H9 (cell line): ENCODE data around the gene LRRC7. TPM values are rescaled to one million over a fixed set of nuclear protein-coding genes. Genes with fewer than 3 reads are reported as not detected.

Experiments used
- DNase-seq: peaks from one replicate; pipeline ENCODE4 v3.0.0-alpha.2; 2017
- H2AFZ ChIP-seq: one replicate; pipeline ENCODE4 v1.6.1; 2013; ENCODE audit warnings: mild to moderate bottlenecking, low read length, control low read depth, moderate library complexity
- H2AK5ac ChIP-seq: 2 replicates; pipeline ENCODE4 v1.6.1; 2013; ENCODE audit warnings: low read length, control low read depth, mixed read lengths; ENCODE audit not compliant: insufficient read length
- H2BK120ac ChIP-seq: one replicate; pipeline ENCODE4 v1.6.1; 2013; ENCODE audit warnings: low read depth, mild to moderate bottlenecking, low read length, control low read depth, inconsistent platforms; ENCODE audit not compliant: poor library complexity, severe bottlenecking
- H2BK12ac ChIP-seq: 2 replicates; pipeline ENCODE4 v1.6.1; 2013; ENCODE audit warnings: low read length, control low read depth, mixed read lengths, low read depth; ENCODE audit not compliant: insufficient read length
- H2BK15ac ChIP-seq: 2 replicates; pipeline ENCODE4 v1.6.1; 2013; ENCODE audit warnings: low read depth, low read length, control low read depth
- H2BK20ac ChIP-seq: one replicate; pipeline ENCODE4 v1.6.1; 2013; ENCODE audit warnings: low read depth, mild to moderate bottlenecking, low read length, control low read depth, inconsistent platforms; ENCODE audit not compliant: poor library complexity, severe bottlenecking
- H2BK5ac ChIP-seq: 2 replicates; pipeline ENCODE4 v1.6.1; 2013; ENCODE audit warnings: low read length, control low read depth, mixed read lengths; ENCODE audit not compliant: insufficient read length
- H3K14ac ChIP-seq: 2 replicates; pipeline ENCODE4 v1.6.1; 2013; ENCODE audit warnings: low read length, control low read depth; ENCODE audit not compliant: insufficient read depth
- H3K18ac ChIP-seq: 2 replicates; pipeline ENCODE4 v1.6.1; 2013; ENCODE audit warnings: low read depth, mild to moderate bottlenecking, mixed read lengths, low read length, control low read depth; ENCODE audit not compliant: insufficient read length
- H3K23ac ChIP-seq: 2 replicates; pipeline ENCODE4 v1.6.1; 2013; ENCODE audit warnings: low read length, control low read depth, mixed read lengths, low read depth; ENCODE audit not compliant: insufficient read length
- H3K23me2 ChIP-seq: 2 replicates; pipeline ENCODE4 v1.6.1; 2013; ENCODE audit warnings: low read depth, mild to moderate bottlenecking, mixed read lengths, low read length, control low read depth; ENCODE audit not compliant: insufficient read length, poor library complexity, severe bottlenecking
- H3K27ac ChIP-seq: 2 replicates; pipeline ENCODE4 v1.5.1; 2013; ENCODE audit warnings: low read length, control low read depth, mixed read lengths, low read depth; ENCODE audit not compliant: insufficient read length
- H3K27me3 ChIP-seq: 2 replicates; pipeline ENCODE4 v1.6.1; 2013; ENCODE audit warnings: low read length, control low read depth, inconsistent platforms; ENCODE audit not compliant: insufficient read depth
- H3K4ac ChIP-seq: 2 replicates; pipeline ENCODE4 v1.6.1; 2013; ENCODE audit warnings: low read depth, mild to moderate bottlenecking, control low read depth, inconsistent platforms, low read length, moderate library complexity
- H3K4me1 ChIP-seq: 2 replicates; pipeline ENCODE4 v1.6.1; 2013; ENCODE audit warnings: low read length, control low read depth, inconsistent platforms; ENCODE audit not compliant: insufficient read depth
- H3K4me2 ChIP-seq: 2 replicates; pipeline ENCODE4 v1.6.1; 2013; ENCODE audit warnings: low read length, control low read depth, mixed read lengths; ENCODE audit not compliant: insufficient read length, insufficient read depth
- H3K56ac ChIP-seq: 2 replicates; pipeline ENCODE4 v1.6.1; 2013; ENCODE audit warnings: low read depth, mild to moderate bottlenecking, mixed read lengths, low read length, control low read depth; ENCODE audit not compliant: insufficient read length
- H3K79me1 ChIP-seq: 2 replicates; pipeline ENCODE4 v1.6.1; 2013; ENCODE audit warnings: low read depth, mild to moderate bottlenecking, moderate library complexity, low read length, control low read depth, inconsistent platforms; ENCODE audit not compliant: insufficient read depth, poor library complexity, severe bottlenecking
- H3K79me2 ChIP-seq: 2 replicates; pipeline ENCODE4 v1.6.1; 2013; ENCODE audit warnings: low read length, control low read depth, inconsistent platforms; ENCODE audit not compliant: insufficient read depth
- H3K9ac ChIP-seq: 2 replicates; pipeline ENCODE4 v1.6.1; 2013; ENCODE audit warnings: low read length, control low read depth, mixed read lengths; ENCODE audit not compliant: insufficient read length; ENCODE audit errors: extremely low read depth
- H3K9me3 ChIP-seq: one replicate; pipeline ENCODE4 v1.6.1; 2013; ENCODE audit warnings: low read depth, low read length, inconsistent platforms; ENCODE audit not compliant: control insufficient read depth
- H3T11ph ChIP-seq: one replicate; pipeline ENCODE4 v1.6.1; 2013; ENCODE audit warnings: mild to moderate bottlenecking, low read length, control low read depth, inconsistent platforms
- H4K20me1 ChIP-seq: one replicate; pipeline ENCODE4 v1.6.1; 2013; ENCODE audit not compliant: control insufficient read depth, insufficient read length, insufficient read depth
- H4K5ac ChIP-seq: 2 replicates; pipeline ENCODE4 v1.6.1; 2013; ENCODE audit warnings: low read depth, mild to moderate bottlenecking, mixed read lengths, low read length, control low read depth; ENCODE audit not compliant: insufficient read length
- H4K8ac ChIP-seq: replicated peaks from 2 replicates; pipeline ENCODE4 v1.6.1; 2013; ENCODE audit warnings: low read length, control low read depth, mixed read lengths, low read depth; ENCODE audit not compliant: insufficient read length
- H4K91ac ChIP-seq: 2 replicates; pipeline ENCODE4 v1.6.1; 2013; ENCODE audit warnings: low read depth, mild to moderate bottlenecking, moderate library complexity, mixed read lengths, low read length, control low read depth; ENCODE audit not compliant: insufficient read length
- H3K27ac Mint-ChIP-seq, 3 experiments: 2 replicates in 2 of 3; 3 replicates in 1 of 3; pipeline ENCODE4 v1.8.0; 2020 to 2021; ENCODE audit warnings: mixed read lengths in 3 of 3, mild to moderate bottlenecking in 1 of 3, moderate library complexity in 1 of 3
- H3K27me3 Mint-ChIP-seq: 2 replicates; pipeline ENCODE4 v1.8.0; 2021; ENCODE audit warnings: low read depth, mild to moderate bottlenecking, moderate library complexity, mixed read lengths
- H3K36me3 Mint-ChIP-seq, 3 experiments: 2 replicates in 2 of 3; 3 replicates in 1 of 3; pipeline ENCODE4 v1.8.0; 2020 to 2021; ENCODE audit warnings: low read depth in 3 of 3, mixed read lengths in 3 of 3; ENCODE audit not compliant: insufficient read depth in 1 of 3
- H3K4me1 Mint-ChIP-seq, 2 experiments: 2 replicates each; pipeline ENCODE4 v1.8.0; 2020; ENCODE audit warnings: mixed read lengths in 2 of 2
- H3K4me3 Mint-ChIP-seq, 2 experiments: 2 replicates in 1 of 2; 3 replicates in 1 of 2; pipeline ENCODE4 v1.8.0; 2020 to 2021; ENCODE audit warnings: mild to moderate bottlenecking in 2 of 2, mixed read lengths in 2 of 2, moderate library complexity in 1 of 2
- H3K9me3 Mint-ChIP-seq, 2 experiments: 2 replicates in 1 of 2; 3 replicates in 1 of 2; pipeline ENCODE4 v1.8.0; 2020; ENCODE audit warnings: mild to moderate bottlenecking in 2 of 2, mixed read lengths in 2 of 2, moderate library complexity in 1 of 2
- total RNA-seq: library from RNA; stranded (reverse); gene quantifications from 2 replicates; pipeline ENCODE4 v1.2.1, GENCODE V29; 2021
- TF ChIP-seq, protein P1 (sequence below): fragments of 200-600 bp; sonication (generic); conservative IDR thresholded peaks from 3 replicates; pipeline ENCODE4 v1.8.0; 2021; ENCODE audit warnings: antibody characterized with exemption, mild to moderate bottlenecking

Gene LRRC7
- total RNA-seq, 1 experiment from 2014 or later: not detected

GRCh38 chr1:69643266-69643665 is 75.5 kb downstream of the LRRC7 start:
- no peaks in the 10 kb centered on the region for H3K79me2 ChIP-seq
- H3K14ac ChIP-seq: no peak overlapping the region
- H3K18ac ChIP-seq: no peak overlapping the region

More at GRCh38 chr1:69643266-69643665, 75.5 kb downstream of the LRRC7 start:
- no peak overlapping the region for H2BK20ac ChIP-seq
- H4K8ac ChIP-seq: no peak overlapping the region
- H3K4me2 ChIP-seq: no peak overlapping the region
- H3K4me1 ChIP-seq: no peaks in the 10 kb centered on the region
- Mint-ChIP-seq H3K4me3 (no peak overlapping the region), H3K9me3 (no peaks in the 10 kb centered on the region), H3K27me3 (no peaks in the 10 kb centered on the region), H3K4me1 (no peaks in the 10 kb centered on the region), H3K36me3 (no peaks in the 10 kb centered on the region), H3K27ac (no peak overlapping the region)
- no peak overlapping the region for H3K56ac ChIP-seq
- H2AFZ ChIP-seq: no peak overlapping the region
- no peak overlapping the region for H3K27ac ChIP-seq
- no peaks in the 10 kb centered on the region for H3K23me2 ChIP-seq
- H4K20me1 ChIP-seq: no peaks in the 10 kb centered on the region
- no peak overlapping the region for H2BK5ac ChIP-seq
- DNase-seq: no peak
- no peak overlapping the region for H2AK5ac ChIP-seq
- no peaks in the 10 kb centered on the region for H3K79me1 ChIP-seq
- no peak overlapping the region for H3K9ac ChIP-seq
- H3K23ac ChIP-seq: no peak overlapping the region
- H3K4ac ChIP-seq: no peak overlapping the region
- no peaks in the 10 kb centered on the region for H3K9me3 ChIP-seq
- H3K27me3 ChIP-seq: no peaks in the 10 kb centered on the region
- no peak overlapping the region for H2BK12ac ChIP-seq
- H3T11ph ChIP-seq: no peak overlapping the region
- TF ChIP-seq, protein P1, sequence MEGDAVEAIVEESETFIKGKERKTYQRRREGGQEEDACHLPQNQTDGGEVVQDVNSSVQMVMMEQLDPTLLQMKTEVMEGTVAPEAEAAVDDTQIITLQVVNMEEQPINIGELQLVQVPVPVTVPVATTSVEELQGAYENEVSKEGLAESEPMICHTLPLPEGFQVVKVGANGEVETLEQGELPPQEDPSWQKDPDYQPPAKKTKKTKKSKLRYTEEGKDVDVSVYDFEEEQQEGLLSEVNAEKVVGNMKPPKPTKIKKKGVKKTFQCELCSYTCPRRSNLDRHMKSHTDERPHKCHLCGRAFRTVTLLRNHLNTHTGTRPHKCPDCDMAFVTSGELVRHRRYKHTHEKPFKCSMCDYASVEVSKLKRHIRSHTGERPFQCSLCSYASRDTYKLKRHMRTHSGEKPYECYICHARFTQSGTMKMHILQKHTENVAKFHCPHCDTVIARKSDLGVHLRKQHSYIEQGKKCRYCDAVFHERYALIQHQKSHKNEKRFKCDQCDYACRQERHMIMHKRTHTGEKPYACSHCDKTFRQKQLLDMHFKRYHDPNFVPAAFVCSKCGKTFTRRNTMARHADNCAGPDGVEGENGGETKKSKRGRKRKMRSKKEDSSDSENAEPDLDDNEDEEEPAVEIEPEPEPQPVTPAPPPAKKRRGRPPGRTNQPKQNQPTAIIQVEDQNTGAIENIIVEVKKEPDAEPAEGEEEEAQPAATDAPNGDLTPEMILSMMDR: no peak
- no peak overlapping the region for H2BK120ac ChIP-seq
- no peak overlapping the region for H4K5ac ChIP-seq
- H2BK15ac ChIP-seq: no peak overlapping the region
- no peak overlapping the region for H4K91ac ChIP-seq
